IMR-90 (cell line): ENCODE results near the gene PTPRO. TPM values are rescaled to one million over a fixed set of nuclear protein-coding genes. Genes with fewer than 3 reads are reported as not detected.

ENCODE experiments used
- ATAC-seq: fragments of 200-7000 bp; cut with Tn5 transposase; 2 replicates; pipeline ENCODE4 v1.9.1; 2020; ENCODE audit warnings: low read depth, mild to moderate bottlenecking, moderate library complexity
- BruUV-seq: library from RNA; stranded (reverse); fragments of 400-500 nt; replicated peaks from 2 replicates; lab custom pipeline; 2021; lab: Mats Ljungman, UMichigan
- CTCF ChIA-PET: fragments of 300-600 bp; formaldehyde crosslinking; extraction: SDS; loops from one replicate; lab custom pipeline; 2021; ENCODE audit warnings: antibody characterized with exemption; lab: Yijun Ruan, JAX
- POLR2A ChIA-PET: fragments of 300-600 bp; sonication (Branson Sonifier 250); formaldehyde crosslinking; loops from one replicate; lab custom pipeline; 2022; ENCODE audit warnings: antibody characterized with exemption; ENCODE audit not compliant: unreplicated experiment; lab: Charles Lee
- DNase-seq: peaks from one replicate; pipeline ENCODE4 v3.0.0; 2013
- H2AFZ ChIP-seq: replicated peaks from 2 replicates; pipeline ENCODE3; 2013; ENCODE audit warnings: low read length, mild to moderate bottlenecking; ENCODE audit not compliant: poor library complexity
- H2AK5ac ChIP-seq: 2 replicates; pipeline ENCODE4 v1.6.1; 2013; ENCODE audit warnings: low read depth, low read length, inconsistent platforms
- H2AK9ac ChIP-seq: replicated peaks from 2 replicates; pipeline ENCODE3; 2013; ENCODE audit warnings: mild to moderate bottlenecking, low read depth, low read length, moderate library complexity; ENCODE audit not compliant: poor library complexity
- H2BK120ac ChIP-seq: 2 replicates; pipeline ENCODE4 v1.6.1; 2013; ENCODE audit warnings: low read depth, low read length, inconsistent platforms
- H2BK15ac ChIP-seq: 3 replicates; pipeline ENCODE4 v1.6.1; 2013; ENCODE audit warnings: low read depth, low read length, inconsistent platforms
- H2BK20ac ChIP-seq: 2 replicates; pipeline ENCODE4 v1.6.1; 2013; ENCODE audit warnings: low read depth, mild to moderate bottlenecking, inconsistent platforms, low read length, moderate library complexity
- H2BK5ac ChIP-seq: 2 replicates; pipeline ENCODE4 v1.6.1; 2013; ENCODE audit warnings: mild to moderate bottlenecking, low read depth, low read length, inconsistent platforms; ENCODE audit not compliant: poor library complexity, severe bottlenecking
- H3K14ac ChIP-seq: replicated peaks from 2 replicates; pipeline ENCODE4 v1.6.1; 2013; ENCODE audit warnings: low read depth, low read length, inconsistent platforms
- H3K18ac ChIP-seq: 2 replicates; pipeline ENCODE4 v1.6.1; 2013; ENCODE audit warnings: low read depth, low read length, control low read depth
- H3K23ac ChIP-seq: 2 replicates; pipeline ENCODE4 v1.6.1; 2013; ENCODE audit warnings: low read depth, low read length, inconsistent platforms
- H3K27ac ChIP-seq: 2 replicates; pipeline ENCODE4 v1.5.1; 2013; ENCODE audit warnings: mild to moderate bottlenecking, control low read depth, low read length; ENCODE audit not compliant: insufficient read depth
- H3K27me3 ChIP-seq: 2 replicates; pipeline ENCODE4 v1.6.1; 2013; ENCODE audit warnings: low read length; ENCODE audit not compliant: control insufficient read depth, insufficient read depth
- H3K36me3 ChIP-seq: 2 replicates; pipeline ENCODE4 v1.6.1; 2013; ENCODE audit warnings: low read length, mixed read lengths; ENCODE audit not compliant: control insufficient read depth, insufficient read depth
- H3K4ac ChIP-seq: 2 replicates; pipeline ENCODE4 v1.6.1; 2013; ENCODE audit warnings: low read depth, low read length, inconsistent platforms
- H3K4me1 ChIP-seq: 2 replicates; pipeline ENCODE4 v1.6.1; 2013; ENCODE audit warnings: low read length, mixed read lengths; ENCODE audit not compliant: control insufficient read depth, insufficient read depth
- H3K4me2 ChIP-seq: 2 replicates; pipeline ENCODE4 v1.6.1; 2013; ENCODE audit warnings: low read depth, mild to moderate bottlenecking, control low read depth, low read length, moderate library complexity
- H3K4me3 ChIP-seq: 2 replicates; pipeline ENCODE4 v1.5.1; 2013; ENCODE audit warnings: low read depth, mild to moderate bottlenecking, control low read depth, low read length, moderate library complexity; ENCODE audit not compliant: insufficient read depth
- H3K56ac ChIP-seq: 2 replicates; pipeline ENCODE4 v1.6.1; 2013; ENCODE audit warnings: low read length, inconsistent platforms; ENCODE audit not compliant: insufficient read depth; ENCODE audit errors: extremely low read depth
- H3K79me1 ChIP-seq, 2 experiments: 2 replicates each; pipeline ENCODE4 v1.6.1; 2013; ENCODE audit warnings: low read length in 2 of 2, inconsistent platforms in 1 of 2, low read depth in 1 of 2
- H3K9ac ChIP-seq: 2 replicates; pipeline ENCODE4 v1.6.1; 2013; ENCODE audit warnings: low read depth, low read length, control low read depth
- H3K9me1 ChIP-seq: 2 replicates; pipeline ENCODE4 v1.6.1; 2013; ENCODE audit warnings: low read length, inconsistent platforms; ENCODE audit not compliant: insufficient read depth
- H3K9me3 ChIP-seq: 2 replicates; pipeline ENCODE4 v1.6.1; 2013; ENCODE audit warnings: low read length; ENCODE audit not compliant: control insufficient read depth, insufficient read depth
- H4K20me1 ChIP-seq: 2 replicates; pipeline ENCODE4 v1.6.1; 2013; ENCODE audit warnings: low read length, inconsistent platforms; ENCODE audit not compliant: insufficient read depth
- H4K5ac ChIP-seq: 2 replicates; pipeline ENCODE4 v1.6.1; 2013; ENCODE audit warnings: mild to moderate bottlenecking, low read depth, low read length, control low read depth
- H4K8ac ChIP-seq, 2 experiments: 2 replicates each; pipeline ENCODE4 v1.6.1; 2013; ENCODE audit warnings: low read depth in 2 of 2, low read length in 2 of 2, control low read depth in 1 of 2, inconsistent platforms in 1 of 2
- H4K91ac ChIP-seq: 2 replicates; pipeline ENCODE4 v1.6.1; 2013; ENCODE audit warnings: low read depth, low read length, inconsistent platforms; ENCODE audit not compliant: insufficient read depth
- BHLHE40 ChIP-seq: fragments of 150-350 bp; IDR thresholded peaks from 2 replicates; pipeline ENCODE4 v1.6.1; 2016; ENCODE audit warnings: mild to moderate bottlenecking, low read depth, low read length
- CEBPB ChIP-seq: IDR thresholded peaks from 2 replicates; pipeline ENCODE4 v1.6.1; 2012; ENCODE audit warnings: low read depth, low read length, improper control_type of control experiment
- CHD1 ChIP-seq: IDR thresholded peaks from 2 replicates; pipeline ENCODE4 v1.6.1; 2012; ENCODE audit warnings: low read depth, low read length, improper control_type of control experiment
- CTCF ChIP-seq: conservative IDR thresholded peaks from 2 replicates; pipeline ENCODE4 v1.5.1; 2012; ENCODE audit warnings: mild to moderate bottlenecking, low read depth, low read length, improper control_type of control experiment
- ELK1 ChIP-seq: fragments of 150-350 bp; IDR thresholded peaks from 2 replicates; pipeline ENCODE4 v1.6.1; 2016; ENCODE audit warnings: low read depth, mild to moderate bottlenecking, low read length, moderate library complexity, borderline replicate concordance
- FOS ChIP-seq: fragments of 150-350 bp; IDR thresholded peaks from 2 replicates; pipeline ENCODE4 v1.6.1; 2016; ENCODE audit warnings: low read depth, low read length
- MAFK ChIP-seq: IDR thresholded peaks from 2 replicates; pipeline ENCODE4 v1.6.1; 2012; ENCODE audit warnings: low read depth, low read length, improper control_type of control experiment
- MAZ ChIP-seq: IDR thresholded peaks from 2 replicates; pipeline ENCODE4 v1.6.1; 2012; ENCODE audit warnings: low read depth, mild to moderate bottlenecking, low read length, improper control_type of control experiment, moderate library complexity, borderline replicate concordance
- MXI1 ChIP-seq: IDR thresholded peaks from 2 replicates; pipeline ENCODE4 v1.6.1; 2012; ENCODE audit warnings: low read depth, mild to moderate bottlenecking, low read length, moderate library complexity, borderline replicate concordance
- NFE2L2 ChIP-seq: fragments of 150-350 bp; IDR thresholded peaks from 2 replicates; pipeline ENCODE4 v1.6.1; 2016; ENCODE audit warnings: low read depth, mild to moderate bottlenecking, low read length
- POLR2A ChIP-seq: IDR thresholded peaks from 2 replicates; pipeline ENCODE4 v1.6.1; 2012; ENCODE audit warnings: mild to moderate bottlenecking, low read depth, low read length
- RAD21 ChIP-seq: IDR thresholded peaks from 2 replicates; pipeline ENCODE4 v1.6.1; 2012; ENCODE audit warnings: low read length, improper control_type of control experiment
- RCOR1 ChIP-seq: IDR thresholded peaks from 2 replicates; pipeline ENCODE4 v1.6.1; 2012; ENCODE audit warnings: mild to moderate bottlenecking, low read length, improper control_type of control experiment; ENCODE audit not compliant: insufficient replicate concordance
- RFX5 ChIP-seq: IDR thresholded peaks from 2 replicates; pipeline ENCODE4 v1.8.0; 2012; ENCODE audit warnings: low read depth, mild to moderate bottlenecking, low read length, moderate library complexity
- SMC3 ChIP-seq: fragments of 150-350 bp; IDR thresholded peaks from 2 replicates; pipeline ENCODE4 v1.6.1; 2016; ENCODE audit warnings: low read depth, mild to moderate bottlenecking, antibody characterized with exemption, low read length, moderate library complexity
- WGBS, 2 experiments: methylation state at CpG; one replicate each; pipeline versions ENCODE4 v1.1.5 to v1.1.7; 2013; ENCODE audit warnings: missing lambda C conversion rate in 2 of 2; ENCODE audit not compliant: insufficient read length in 1 of 2; ENCODE audit errors: extremely low coverage in 2 of 2; 5-methylcytosine and 5-hydroxymethylcytosine counted together
- dilution Hi-C: fragments of 300-500 bp; cut with HindIII; formaldehyde crosslinking; loops from one replicate; pipeline ENCODE4 v1.14.3; 2018; ENCODE audit warnings: low sequenced_read_pairs; ENCODE audit not compliant: unreplicated experiment
- in situ Hi-C: fragments of 300-500 bp; cut with MboI; formaldehyde crosslinking; loops from 3 replicates; pipeline ENCODE4 v1.14.3; 2019; ENCODE audit warnings: low sequenced_read_pairs, inconsistent platforms, mixed read lengths
- intact Hi-C: fragments of 100-400 bp; cut with micrococcal nuclease; formaldehyde crosslinking; loops from 2 replicates; pipeline ENCODE4 v1.10.0; 2022
- polyA plus RNA-seq, 3 experiments: library from polyadenylated mRNA; depleted of rRNA; stranded (reverse); fragments of >200 nt; gene quantifications; 2 replicates each; pipeline ENCODE4 v1.2.3, GENCODE V29; 2012; ENCODE audit warnings: low replicate concordance in 1 of 3
- total RNA-seq: library from RNA; depleted of rRNA; stranded (reverse); fragments of >200 nt; gene quantifications from 2 replicates; pipeline ENCODE4 v1.2.3, GENCODE V29; 2012
- TF ChIP-seq, protein P1 (sequence below): fragments of 150-350 bp; IDR thresholded peaks from 2 replicates; pipeline ENCODE4 v1.6.1; 2017; ENCODE audit warnings: mild to moderate bottlenecking, antibody characterized with exemption, low read length, low read depth

The PTPRO gene
- total and polyA plus RNA-seq, 2 of the 4 experiments (the other 2 are of a cell fraction) = 0.03 to 0.18 TPM

DNA sequence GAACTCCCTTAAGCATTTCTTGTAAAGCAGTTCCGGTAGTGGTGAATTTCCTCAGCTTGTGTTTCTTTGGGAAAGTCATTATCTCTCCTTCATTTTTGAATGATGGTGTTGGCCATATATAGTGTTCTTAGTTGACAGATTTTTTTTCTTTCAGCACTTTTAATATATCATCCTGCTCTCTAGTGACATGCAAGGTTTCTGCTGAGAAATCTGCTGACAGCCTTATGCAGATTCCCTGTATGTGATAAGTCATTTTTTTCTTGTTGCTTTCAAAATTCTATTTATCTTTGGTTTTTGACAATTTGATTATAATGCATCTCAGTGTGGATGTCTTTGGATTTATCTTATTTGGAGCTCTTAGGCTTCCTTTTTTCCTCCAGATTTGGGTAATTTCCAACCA, 135.7 kb downstream of the PTPRO start:
- POLR2A ChIA-PET = no interaction called here
- CTCF ChIA-PET = no interaction called here

More for the DNA sequence above, 135.7 kb downstream of the PTPRO start:
- TF ChIP-seq CHD1 = no peak
- no peak for TF ChIP-seq CTCF
- TF ChIP-seq FOS = no peak
- TF ChIP-seq, protein P1, sequence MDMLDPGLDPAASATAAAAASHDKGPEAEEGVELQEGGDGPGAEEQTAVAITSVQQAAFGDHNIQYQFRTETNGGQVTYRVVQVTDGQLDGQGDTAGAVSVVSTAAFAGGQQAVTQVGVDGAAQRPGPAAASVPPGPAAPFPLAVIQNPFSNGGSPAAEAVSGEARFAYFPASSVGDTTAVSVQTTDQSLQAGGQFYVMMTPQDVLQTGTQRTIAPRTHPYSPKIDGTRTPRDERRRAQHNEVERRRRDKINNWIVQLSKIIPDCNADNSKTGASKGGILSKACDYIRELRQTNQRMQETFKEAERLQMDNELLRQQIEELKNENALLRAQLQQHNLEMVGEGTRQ = no peak
- TF ChIP-seq RCOR1 = no peak
- no peak for TF ChIP-seq RAD21
- TF ChIP-seq SMC3 = no peak
- TF ChIP-seq BHLHE40 = no peak
- TF ChIP-seq MAFK = no peak
- TF ChIP-seq NFE2L2 = no peak
- no peak for TF ChIP-seq ELK1
- no peak for TF ChIP-seq POLR2A
- TF ChIP-seq RFX5 = no peak
- TF ChIP-seq MXI1 = no peak
- TF ChIP-seq MAZ = no peak
- TF ChIP-seq CEBPB = no peak
- no peak overlapping the region for H3K4ac ChIP-seq
- H3K4me2 ChIP-seq = no peak overlapping the region
- H3K36me3 ChIP-seq = no peaks in the 10 kb centered on the region
- DNase-seq (no peak), ATAC-seq (no peak)
- no peaks in the 10 kb centered on the region for H3K79me1 ChIP-seq
- H3K23ac ChIP-seq = no peak overlapping the region
- H3K9ac ChIP-seq = no peak overlapping the region
- H4K20me1 ChIP-seq = no peaks in the 10 kb centered on the region
- no peak overlapping the region for H2BK120ac ChIP-seq
- H2AK5ac ChIP-seq = no peak overlapping the region
- H3K9me3 ChIP-seq = no peaks in the 10 kb centered on the region
- intact Hi-C loops (no loop called here), dilution Hi-C loops (no loop called here), in situ Hi-C loops (no loop called here)
- H2BK15ac ChIP-seq = no peak overlapping the region
- no peak overlapping the region for H3K18ac ChIP-seq
- no peak overlapping the region for H2AFZ ChIP-seq
- H4K8ac ChIP-seq = no peak overlapping the region
- no peak overlapping the region for H3K56ac ChIP-seq
- H3K4me1 ChIP-seq = no peaks in the 10 kb centered on the region
- H3K4me3 ChIP-seq = no peak overlapping the region
- H4K5ac ChIP-seq = no peak overlapping the region
- H3K27ac ChIP-seq = no peak overlapping the region
- H3K27me3 ChIP-seq = no peaks in the 10 kb centered on the region
- H3K14ac ChIP-seq = no peak overlapping the region
- no peak overlapping the region for H4K91ac ChIP-seq
- no CpG with 5 or more reads among the region's 1 CpG for WGBS, 2 experiments
- H3K9me1 ChIP-seq = no peaks in the 10 kb centered on the region
- H2BK5ac ChIP-seq = no peak overlapping the region
- H2BK20ac ChIP-seq = no peak overlapping the region
- H2AK9ac ChIP-seq = no peak overlapping the region
- BruUV-seq = no TSS peak
